K562 (cell line): ENCODE measurements around the gene BTF3L4. TPM values are rescaled to one million over a fixed set of nuclear protein-coding genes. Genes with fewer than 3 reads are reported as not detected.
A peak's percentile ranks its signal among the peaks of the same experiment; 100 is the strongest.

Experiments used
- DPF2 ChIP-seq: fragments of 450-650 bp; IDR thresholded peaks from 2 replicates; pipeline ENCODE4 v1.6.1; 2016
- ILK ChIP-seq: fragments of 450-650 bp; IDR thresholded peaks from 2 replicates; pipeline ENCODE4 v1.6.1; 2016; ENCODE audit warnings: missing genetic modification characterization, low read depth, mild to moderate bottlenecking, missing compliant biosample characterization, moderate library complexity, borderline replicate concordance
- MYNN ChIP-seq, 2 experiments: sonication (generic); formaldehyde crosslinking in 1 of 2; IDR thresholded peaks; 2 replicates each; pipeline versions ENCODE4 v1.5.0 to v1.6.1; 2016 to 2020; ENCODE audit warnings: antibody characterized with exemption in 1 of 2, missing genetic modification reagents in 1 of 2
- SMARCA4 ChIP-seq: fragments of 450-650 bp; IDR thresholded peaks from 2 replicates; pipeline ENCODE4 v1.6.1; 2016
- SRSF7 ChIP-seq: fragments of 200-400 bp; formaldehyde crosslinking; optimal IDR thresholded peaks from 2 replicates; pipeline ENCODE3; 2017; ENCODE audit warnings: mild to moderate bottlenecking, low read depth, low read length
- ZNF431 ChIP-seq: sonication (generic); formaldehyde crosslinking; IDR thresholded peaks from 2 replicates; pipeline ENCODE4 v1.8.0; 2022; ENCODE audit warnings: mild to moderate bottlenecking, missing genetic modification reagents
- polyA plus RNA-seq, 8 experiments: library from polyadenylated mRNA; depleted of rRNA in 4 of 8; stranded (reverse) in 5 of 8; unstranded in 3 of 8; fragments of >200 nt; fragmentation: Nextera tagmentation in 2 of 8; fragmentation: Illumina TruSeq in 1 of 8; extraction: Ambion mirVana in 2 of 8; extraction: Trizol in 1 of 8; gene quantifications; 2 replicates each; pipeline versions ENCODE4 v1.2.1 to v1.2.3, GENCODE V29; 2011 to 2014; ENCODE audit warnings: inconsistent platforms in 1 of 8, missing spikeins in 1 of 8
- total RNA-seq, 7 experiments: library from RNA; depleted of rRNA in 6 of 7; stranded (reverse); fragments of >200 nt in 6 of 7; fragmentation: Illumina TruSeq in 2 of 7; extraction: Trizol in 2 of 7; gene quantifications; 2 replicates each; pipeline versions ENCODE4 v1.2.1 to v1.2.3, GENCODE V29; 2011 to 2021; ENCODE audit warnings: low replicate concordance in 1 of 7
- TF ChIP-seq, protein P1 (sequence below): fragments of 450-650 bp; conservative IDR thresholded peaks from 2 replicates; pipeline ENCODE4 v1.6.1; 2016; ENCODE audit warnings: missing genetic modification characterization, low read depth, mild to moderate bottlenecking, control low read depth, missing compliant biosample characterization
- TF ChIP-seq, protein P2 (sequence below): IDR thresholded peaks from 3 replicates; pipeline ENCODE4 v1.6.1; 2011; ENCODE audit warnings: borderline replicate concordance, mild to moderate bottlenecking, moderate library complexity; ENCODE audit not compliant: insufficient read length; ENCODE audit errors: extremely low read depth
- TF ChIP-seq, protein P3 (sequence below): sonication (generic); formaldehyde crosslinking; IDR thresholded peaks from 2 replicates; pipeline ENCODE4 v1.5.0; 2020; ENCODE audit warnings: missing genetic modification reagents
- TF ChIP-seq, protein P4 (sequence below): fragments of 250-450 bp; sonication (Bioruptor Pico); IDR thresholded peaks from 2 replicates; pipeline ENCODE4 v1.5.0; 2021
- TF ChIP-seq, protein P5 (sequence below), 2 experiments: fragments of 450-650 bp in 1 of 2; IDR thresholded peaks; 2 replicates each; pipeline ENCODE4 v1.6.1; 2011 to 2017; ENCODE audit warnings: low read depth in 2 of 2, antibody characterized with exemption in 1 of 2, borderline replicate concordance in 1 of 2, low read length in 1 of 2, mild to moderate bottlenecking in 1 of 2, mixed read lengths in 1 of 2; ENCODE audit not compliant: control insufficient read depth in 1 of 2
- TF ChIP-seq, protein P6 (sequence below): sonication (generic); formaldehyde crosslinking; IDR thresholded peaks from 2 replicates; pipeline ENCODE4 v1.8.1; 2022; ENCODE audit warnings: missing genetic modification reagents

Gene BTF3L4
- total and polyA plus RNA-seq, 9 of the 15 experiments (the other 6 are each of a cell fraction or from before 2014, with no cell fraction given), result 40.1 to 106 (median 88.8) TPM

DNA sequence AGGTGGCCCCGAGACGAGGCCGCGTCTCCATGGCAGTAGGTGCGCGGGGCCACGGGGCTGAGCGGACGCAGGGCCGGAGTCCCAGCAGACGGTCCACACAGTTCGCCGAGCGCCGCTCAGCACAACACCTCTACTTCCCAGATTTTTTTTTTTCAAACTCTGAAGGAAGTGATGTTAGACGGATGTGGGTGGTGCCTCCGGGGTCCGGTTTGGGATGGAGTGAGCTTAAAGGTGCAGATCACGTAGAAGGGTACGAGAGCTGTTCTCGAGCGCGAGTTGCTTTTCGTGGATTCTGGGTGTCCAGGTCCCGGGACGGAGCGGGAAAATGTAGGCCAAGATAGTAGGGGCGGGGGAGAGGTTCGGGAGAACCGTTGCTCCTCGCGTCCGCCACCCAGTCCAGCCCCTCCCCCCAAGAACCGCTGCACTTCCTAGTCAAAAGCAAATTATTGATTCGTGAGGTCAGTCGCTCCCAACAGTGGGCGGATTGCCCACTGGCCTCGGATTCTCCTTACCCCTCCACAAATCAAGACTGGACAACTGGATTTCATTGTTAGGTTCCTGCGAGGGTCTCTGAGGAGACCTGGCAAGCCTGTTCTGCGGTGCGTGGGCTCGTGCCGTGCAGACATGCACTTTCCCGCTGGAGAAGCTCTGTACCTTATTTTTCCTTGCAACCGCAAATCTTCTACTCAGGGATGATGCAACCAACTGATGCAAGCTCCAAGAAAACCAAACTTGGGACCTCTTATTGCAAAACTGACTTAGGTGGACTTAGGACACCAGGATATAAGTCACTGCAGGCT lies 829 bp upstream of the BTF3L4 start, which contains the start of gene TXNDC12 (continued):
- TF ChIP-seq, protein P1, sequence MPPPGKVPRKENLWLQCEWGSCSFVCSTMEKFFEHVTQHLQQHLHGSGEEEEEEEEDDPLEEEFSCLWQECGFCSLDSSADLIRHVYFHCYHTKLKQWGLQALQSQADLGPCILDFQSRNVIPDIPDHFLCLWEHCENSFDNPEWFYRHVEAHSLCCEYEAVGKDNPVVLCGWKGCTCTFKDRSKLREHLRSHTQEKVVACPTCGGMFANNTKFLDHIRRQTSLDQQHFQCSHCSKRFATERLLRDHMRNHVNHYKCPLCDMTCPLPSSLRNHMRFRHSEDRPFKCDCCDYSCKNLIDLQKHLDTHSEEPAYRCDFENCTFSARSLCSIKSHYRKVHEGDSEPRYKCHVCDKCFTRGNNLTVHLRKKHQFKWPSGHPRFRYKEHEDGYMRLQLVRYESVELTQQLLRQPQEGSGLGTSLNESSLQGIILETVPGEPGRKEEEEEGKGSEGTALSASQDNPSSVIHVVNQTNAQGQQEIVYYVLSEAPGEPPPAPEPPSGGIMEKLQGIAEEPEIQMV, result peak; percentile 98
- no peak for TF ChIP-seq SRSF7
- TF ChIP-seq SMARCA4, result peak; percentile 60; the same call in 1 of the 2 replicates
- peak; percentile 86 for TF ChIP-seq ZNF431 (CRISPR knock-in tag)
- peak; percentile 58; the same call in 1 of the 2 replicates for TF ChIP-seq DPF2
- TF ChIP-seq, protein P2, sequence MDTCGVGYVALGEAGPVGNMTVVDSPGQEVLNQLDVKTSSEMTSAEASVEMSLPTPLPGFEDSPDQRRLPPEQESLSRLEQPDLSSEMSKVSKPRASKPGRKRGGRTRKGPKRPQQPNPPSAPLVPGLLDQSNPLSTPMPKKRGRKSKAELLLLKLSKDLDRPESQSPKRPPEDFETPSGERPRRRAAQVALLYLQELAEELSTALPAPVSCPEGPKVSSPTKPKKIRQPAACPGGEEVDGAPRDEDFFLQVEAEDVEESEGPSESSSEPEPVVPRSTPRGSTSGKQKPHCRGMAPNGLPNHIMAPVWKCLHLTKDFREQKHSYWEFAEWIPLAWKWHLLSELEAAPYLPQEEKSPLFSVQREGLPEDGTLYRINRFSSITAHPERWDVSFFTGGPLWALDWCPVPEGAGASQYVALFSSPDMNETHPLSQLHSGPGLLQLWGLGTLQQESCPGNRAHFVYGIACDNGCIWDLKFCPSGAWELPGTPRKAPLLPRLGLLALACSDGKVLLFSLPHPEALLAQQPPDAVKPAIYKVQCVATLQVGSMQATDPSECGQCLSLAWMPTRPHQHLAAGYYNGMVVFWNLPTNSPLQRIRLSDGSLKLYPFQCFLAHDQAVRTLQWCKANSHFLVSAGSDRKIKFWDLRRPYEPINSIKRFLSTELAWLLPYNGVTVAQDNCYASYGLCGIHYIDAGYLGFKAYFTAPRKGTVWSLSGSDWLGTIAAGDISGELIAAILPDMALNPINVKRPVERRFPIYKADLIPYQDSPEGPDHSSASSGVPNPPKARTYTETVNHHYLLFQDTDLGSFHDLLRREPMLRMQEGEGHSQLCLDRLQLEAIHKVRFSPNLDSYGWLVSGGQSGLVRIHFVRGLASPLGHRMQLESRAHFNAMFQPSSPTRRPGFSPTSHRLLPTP, result no peak
- no peak for TF ChIP-seq ILK (tag)
- TF ChIP-seq, protein P3, sequence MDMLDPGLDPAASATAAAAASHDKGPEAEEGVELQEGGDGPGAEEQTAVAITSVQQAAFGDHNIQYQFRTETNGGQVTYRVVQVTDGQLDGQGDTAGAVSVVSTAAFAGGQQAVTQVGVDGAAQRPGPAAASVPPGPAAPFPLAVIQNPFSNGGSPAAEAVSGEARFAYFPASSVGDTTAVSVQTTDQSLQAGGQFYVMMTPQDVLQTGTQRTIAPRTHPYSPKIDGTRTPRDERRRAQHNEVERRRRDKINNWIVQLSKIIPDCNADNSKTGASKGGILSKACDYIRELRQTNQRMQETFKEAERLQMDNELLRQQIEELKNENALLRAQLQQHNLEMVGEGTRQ (CRISPR knock-in tag), result no peak
- TF ChIP-seq, protein P4, sequence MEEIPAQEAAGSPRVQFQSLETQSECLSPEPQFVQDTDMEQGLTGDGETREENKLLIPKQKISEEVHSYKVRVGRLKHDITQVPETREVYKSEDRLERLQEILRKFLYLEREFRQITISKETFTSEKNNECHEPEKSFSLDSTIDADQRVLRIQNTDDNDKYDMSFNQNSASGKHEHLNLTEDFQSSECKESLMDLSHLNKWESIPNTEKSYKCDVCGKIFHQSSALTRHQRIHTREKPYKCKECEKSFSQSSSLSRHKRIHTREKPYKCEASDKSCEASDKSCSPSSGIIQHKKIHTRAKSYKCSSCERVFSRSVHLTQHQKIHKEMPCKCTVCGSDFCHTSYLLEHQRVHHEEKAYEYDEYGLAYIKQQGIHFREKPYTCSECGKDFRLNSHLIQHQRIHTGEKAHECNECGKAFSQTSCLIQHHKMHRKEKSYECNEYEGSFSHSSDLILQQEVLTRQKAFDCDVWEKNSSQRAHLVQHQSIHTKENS (CRISPR knock-in tag), result no peak
- TF ChIP-seq MYNN (IDR thresholded peaks at IDR 0.05), result no peak
- TF ChIP-seq MYNN (CRISPR knock-in tag; IDR thresholded peaks at IDR 0.05), result no peak
- TF ChIP-seq, protein P5, sequence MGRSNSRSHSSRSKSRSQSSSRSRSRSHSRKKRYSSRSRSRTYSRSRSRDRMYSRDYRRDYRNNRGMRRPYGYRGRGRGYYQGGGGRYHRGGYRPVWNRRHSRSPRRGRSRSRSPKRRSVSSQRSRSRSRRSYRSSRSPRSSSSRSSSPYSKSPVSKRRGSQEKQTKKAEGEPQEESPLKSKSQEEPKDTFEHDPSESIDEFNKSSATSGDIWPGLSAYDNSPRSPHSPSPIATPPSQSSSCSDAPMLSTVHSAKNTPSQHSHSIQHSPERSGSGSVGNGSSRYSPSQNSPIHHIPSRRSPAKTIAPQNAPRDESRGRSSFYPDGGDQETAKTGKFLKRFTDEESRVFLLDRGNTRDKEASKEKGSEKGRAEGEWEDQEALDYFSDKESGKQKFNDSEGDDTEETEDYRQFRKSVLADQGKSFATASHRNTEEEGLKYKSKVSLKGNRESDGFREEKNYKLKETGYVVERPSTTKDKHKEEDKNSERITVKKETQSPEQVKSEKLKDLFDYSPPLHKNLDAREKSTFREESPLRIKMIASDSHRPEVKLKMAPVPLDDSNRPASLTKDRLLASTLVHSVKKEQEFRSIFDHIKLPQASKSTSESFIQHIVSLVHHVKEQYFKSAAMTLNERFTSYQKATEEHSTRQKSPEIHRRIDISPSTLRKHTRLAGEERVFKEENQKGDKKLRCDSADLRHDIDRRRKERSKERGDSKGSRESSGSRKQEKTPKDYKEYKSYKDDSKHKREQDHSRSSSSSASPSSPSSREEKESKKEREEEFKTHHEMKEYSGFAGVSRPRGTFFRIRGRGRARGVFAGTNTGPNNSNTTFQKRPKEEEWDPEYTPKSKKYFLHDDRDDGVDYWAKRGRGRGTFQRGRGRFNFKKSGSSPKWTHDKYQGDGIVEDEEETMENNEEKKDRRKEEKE (IDR thresholded peaks at IDR 0.05; ENCODE audit: borderline replicate concordance in 1 of 2, control insufficient read depth in 1 of 2, low read depth in 2 of 2, low read length in 1 of 2), result 0 out of 4 replicates have a peak, but pooled peaks of 1 of the 2 experiments have one; percentile 30
- TF ChIP-seq, protein P6, sequence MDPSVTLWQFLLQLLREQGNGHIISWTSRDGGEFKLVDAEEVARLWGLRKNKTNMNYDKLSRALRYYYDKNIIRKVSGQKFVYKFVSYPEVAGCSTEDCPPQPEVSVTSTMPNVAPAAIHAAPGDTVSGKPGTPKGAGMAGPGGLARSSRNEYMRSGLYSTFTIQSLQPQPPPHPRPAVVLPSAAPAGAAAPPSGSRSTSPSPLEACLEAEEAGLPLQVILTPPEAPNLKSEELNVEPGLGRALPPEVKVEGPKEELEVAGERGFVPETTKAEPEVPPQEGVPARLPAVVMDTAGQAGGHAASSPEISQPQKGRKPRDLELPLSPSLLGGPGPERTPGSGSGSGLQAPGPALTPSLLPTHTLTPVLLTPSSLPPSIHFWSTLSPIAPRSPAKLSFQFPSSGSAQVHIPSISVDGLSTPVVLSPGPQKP, result no peak
